IPS-15b (cell line): ENCODE measurements around the gene DNAJC1.
"Not testable (repeated sequence)": the region's sequence is repeated elsewhere in the genome, so short reads cannot be mapped to it uniquely, and the experiment has no call there.

Source experiments
- H3K27me3 ChIP-seq: one replicate; pipeline ENCODE4 v1.6.1; 2013; ENCODE audit warnings: low read length; ENCODE audit not compliant: control insufficient read depth, insufficient read depth
- H3K36me3 ChIP-seq: one replicate; pipeline ENCODE4 v1.6.1; 2013; ENCODE audit warnings: low read length; ENCODE audit not compliant: control insufficient read depth, insufficient read depth
- H3K4me1 ChIP-seq: one replicate; pipeline ENCODE4 v1.6.1; 2013; ENCODE audit warnings: mild to moderate bottlenecking, low read length; ENCODE audit not compliant: control insufficient read depth, insufficient read depth
- H3K4me3 ChIP-seq: one replicate; pipeline ENCODE4 v1.5.1; 2013; ENCODE audit warnings: low read depth, low read length
- H3K9ac ChIP-seq: one replicate; pipeline ENCODE4 v1.6.1; 2013; ENCODE audit warnings: low read depth, mild to moderate bottlenecking, low read length
- H3K9me3 ChIP-seq: one replicate; pipeline ENCODE4 v1.6.1; 2013; ENCODE audit warnings: mild to moderate bottlenecking, low read length; ENCODE audit not compliant: control insufficient read depth, insufficient read depth

The DNAJC1 gene

DNA sequence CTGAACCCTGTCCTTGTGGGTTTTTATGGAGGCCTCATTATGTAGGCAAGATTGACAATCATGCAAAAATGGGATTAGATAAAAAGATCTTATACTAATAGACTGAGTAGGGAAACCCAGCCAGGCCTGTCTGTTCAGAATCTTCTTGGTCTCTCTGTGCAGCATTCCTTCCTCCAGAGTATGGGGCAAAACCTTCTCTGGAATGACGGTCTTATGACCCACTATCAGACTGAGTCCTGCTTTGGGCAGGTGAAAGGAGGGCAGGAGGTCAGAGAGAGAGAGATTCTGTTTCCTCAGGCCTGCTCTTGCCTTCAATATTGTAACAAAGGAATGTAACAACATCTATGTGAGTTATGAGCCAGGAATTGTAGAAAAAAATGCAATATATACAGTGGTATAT, 182.6 kb downstream of the DNAJC1 start:
- H3K9me3 ChIP-seq, result peaks cover 3% of the 10 kb centered on the region
- H3K9ac ChIP-seq, result no peak overlapping the region
- no peaks in the 10 kb centered on the region for H3K27me3 ChIP-seq
- H3K4me1 ChIP-seq, result peaks cover 3% of the 10 kb centered on the region
- H3K4me3 ChIP-seq, result no peak overlapping the region
- H3K36me3 ChIP-seq, result no peaks in the 10 kb centered on the region

- not testable (repeated sequence) for H3K4me1 ChIP-seq, H3K27me3 ChIP-seq, H3K9me3 ChIP-seq, H3K4me3 ChIP-seq, H3K9ac ChIP-seq, H3K36me3 ChIP-seq
These were observed 185.1 kb downstream of the DNAJC1 start for GRCh38 chr10:21818416-21818815.

- H3K4me3 ChIP-seq, result no peak overlapping the region
- no peaks in the 10 kb centered on the region for H3K27me3 ChIP-seq
- H3K4me1 ChIP-seq, result peaks cover 3% of the 10 kb centered on the region
- no peak overlapping the region for H3K9ac ChIP-seq
- H3K9me3 ChIP-seq, result no peaks in the 10 kb centered on the region
- H3K36me3 ChIP-seq, result no peaks in the 10 kb centered on the region
These were observed 188.7 kb downstream of the DNAJC1 start for GRCh38 chr10:21814866-21815265.

DNA sequence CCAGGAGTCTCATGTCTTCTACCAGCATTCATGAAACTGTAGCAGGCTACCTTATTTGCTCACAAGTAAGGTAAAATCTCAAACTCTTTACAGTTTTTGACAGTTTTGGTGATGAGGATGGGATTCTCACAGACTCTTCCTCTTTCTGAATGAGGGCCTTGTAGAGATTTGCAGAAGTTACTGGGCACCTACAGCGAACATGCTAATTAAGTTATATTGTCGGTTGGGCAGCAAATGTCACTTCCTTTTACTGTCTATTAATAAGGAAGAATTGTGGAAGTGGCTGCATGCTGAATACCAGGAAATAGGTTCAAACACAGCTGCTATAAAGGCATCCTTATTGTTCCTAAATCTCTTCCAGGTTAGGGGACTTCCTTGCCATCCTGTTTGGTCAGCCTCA, 189.6 kb downstream of the DNAJC1 start:
- H3K4me1 ChIP-seq, result peaks cover 3% of the 10 kb centered on the region
- no peaks in the 10 kb centered on the region for H3K36me3 ChIP-seq
- H3K4me3 ChIP-seq, result no peak overlapping the region
- H3K9ac ChIP-seq, result no peak overlapping the region
- no peaks in the 10 kb centered on the region for H3K27me3 ChIP-seq
- no peaks in the 10 kb centered on the region for H3K9me3 ChIP-seq

DNA sequence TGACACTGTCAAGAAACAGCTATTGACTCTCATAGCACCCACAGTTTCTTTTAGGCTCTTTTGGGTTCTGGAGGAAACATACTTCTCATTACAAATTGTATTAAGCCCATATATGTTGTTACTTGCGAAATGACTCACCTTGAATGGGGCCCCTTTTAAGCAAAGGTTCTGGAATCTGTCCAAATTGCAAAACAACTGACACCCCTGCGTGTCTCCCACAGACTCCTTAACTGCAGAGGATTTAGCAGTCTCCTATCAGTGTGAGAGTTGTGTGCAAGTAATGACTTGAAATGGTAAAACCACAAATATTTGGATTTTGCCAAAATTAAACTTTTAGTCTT, 192.3 kb downstream of the DNAJC1 start:
- H3K4me3 ChIP-seq, result no peak overlapping the region
- H3K9ac ChIP-seq, result no peak overlapping the region
- H3K36me3 ChIP-seq, result no peaks in the 10 kb centered on the region
- no peaks in the 10 kb centered on the region for H3K27me3 ChIP-seq
- no peaks in the 10 kb centered on the region for H3K9me3 ChIP-seq
- peaks cover 23% of the 10 kb centered on the region for H3K4me1 ChIP-seq

DNA sequence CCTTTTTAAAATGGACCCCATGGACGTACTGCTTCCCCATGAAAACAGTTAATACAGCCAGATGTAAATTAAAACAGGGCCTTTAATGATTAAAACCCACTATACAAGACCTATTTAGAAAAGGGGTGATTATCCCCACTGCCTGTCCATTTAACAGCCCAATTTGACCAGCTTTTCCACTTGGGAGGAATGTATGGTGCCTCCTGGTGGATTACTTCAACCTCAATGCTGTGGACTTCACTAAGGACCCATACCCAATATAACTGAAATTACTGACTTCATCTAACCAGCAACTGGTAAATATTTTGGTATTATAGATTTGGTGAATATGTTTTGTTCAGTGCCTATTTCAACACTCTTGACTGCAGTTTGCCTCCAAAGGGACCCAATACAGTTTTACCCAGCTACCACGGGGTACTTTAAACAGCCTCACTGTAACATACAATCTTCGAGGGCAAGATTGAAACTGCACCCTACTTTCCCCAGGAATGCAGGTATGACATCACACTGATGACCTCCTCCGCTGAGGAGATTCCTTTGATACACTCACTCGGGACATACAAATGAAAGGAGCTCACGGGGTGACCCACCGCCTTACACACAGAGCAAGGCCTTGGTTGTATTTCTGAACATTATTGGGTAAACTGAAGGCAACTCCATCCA, 192.8 kb downstream of the DNAJC1 start:
- no peak overlapping the region for H3K4me3 ChIP-seq
- no peak overlapping the region for H3K9ac ChIP-seq
- H3K4me1 ChIP-seq, result peaks cover 25% of the 10 kb centered on the region
- H3K9me3 ChIP-seq, result no peaks in the 10 kb centered on the region
- H3K27me3 ChIP-seq, result no peaks in the 10 kb centered on the region
- H3K36me3 ChIP-seq, result no peaks in the 10 kb centered on the region

- H3K4me1 ChIP-seq, result peaks cover 29% of the 10 kb centered on the region
- no peaks in the 10 kb centered on the region for H3K36me3 ChIP-seq
- no peaks in the 10 kb centered on the region for H3K27me3 ChIP-seq
- no peaks in the 10 kb centered on the region for H3K9me3 ChIP-seq
- no peak overlapping the region for H3K9ac ChIP-seq
- H3K4me3 ChIP-seq, result no peak overlapping the region
These were observed 195.0 kb downstream of the DNAJC1 start for GRCh38 chr10:21808550-21808949.

DNA sequence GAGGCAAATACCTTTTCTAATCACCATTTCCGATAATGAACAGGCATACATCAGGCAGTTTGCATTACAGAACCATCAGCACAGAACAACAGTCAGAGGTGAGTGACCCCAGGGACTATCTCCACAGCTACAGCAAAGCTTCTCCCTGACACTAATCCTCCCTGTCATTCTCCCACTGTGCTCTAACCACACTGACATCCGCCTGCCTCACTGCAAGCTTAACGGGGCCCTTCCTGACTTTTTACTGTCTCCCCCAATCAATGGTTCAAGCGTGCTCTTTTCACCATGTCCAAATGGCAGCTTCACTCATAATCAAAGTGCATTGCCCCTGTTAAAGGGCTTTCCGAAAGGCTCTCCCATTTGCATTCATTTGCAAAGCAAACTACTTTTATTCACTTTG, 196.3 kb downstream of the DNAJC1 start:
- no peak overlapping the region for H3K4me3 ChIP-seq
- peaks cover 32% of the 10 kb centered on the region for H3K4me1 ChIP-seq
- no peak overlapping the region for H3K9ac ChIP-seq
- no peaks in the 10 kb centered on the region for H3K36me3 ChIP-seq
- H3K9me3 ChIP-seq, result no peaks in the 10 kb centered on the region
- no peaks in the 10 kb centered on the region for H3K27me3 ChIP-seq

- Histone ChIP-seq H3K36me3 (no peaks in the 10 kb centered on the region), H3K9me3 (no peaks in the 10 kb centered on the region), H3K4me1 (peaks cover 29% of the 10 kb centered on the region), H3K27me3 (no peaks in the 10 kb centered on the region), H3K9ac (no peak overlapping the region), H3K4me3 (no peak overlapping the region)
These were observed 200.2 kb downstream of the DNAJC1 start for GRCh38 chr10:21803374-21803773.

DNA sequence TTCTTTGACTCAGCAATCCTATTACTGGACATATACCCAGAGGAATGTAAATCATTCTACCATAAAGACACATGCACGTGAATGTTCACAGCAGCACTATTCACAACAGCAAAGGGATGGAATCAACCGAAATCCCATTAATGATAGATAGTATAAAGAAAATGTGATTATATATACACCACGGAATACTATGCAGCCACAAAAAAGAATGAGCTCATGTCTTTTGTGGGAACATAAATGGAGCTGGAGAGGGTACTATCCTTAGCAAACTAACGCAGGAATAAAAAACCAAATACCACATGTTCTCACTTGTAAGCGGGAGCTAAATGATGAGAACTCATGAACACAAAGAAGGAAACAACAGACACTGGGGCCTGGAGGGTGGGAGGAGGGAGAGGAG, 201.9 kb downstream of the DNAJC1 start:
- no peaks in the 10 kb centered on the region for H3K36me3 ChIP-seq
- no peaks in the 10 kb centered on the region for H3K9me3 ChIP-seq
- no peaks in the 10 kb centered on the region for H3K27me3 ChIP-seq
- H3K4me1 ChIP-seq, result peaks cover 14% of the 10 kb centered on the region
- H3K4me3 ChIP-seq, result no peak overlapping the region
- no peak overlapping the region for H3K9ac ChIP-seq

GRCh38 chr10:21797984-21798765, 205.4 kb downstream of the DNAJC1 start:
- Histone ChIP-seq H3K4me3 (no peak overlapping the region), H3K36me3 (no peaks in the 10 kb centered on the region), H3K9ac (no peak overlapping the region), H3K27me3 (no peaks in the 10 kb centered on the region), H3K4me1 (peaks cover 4% of the 10 kb centered on the region), H3K9me3 (no peaks in the 10 kb centered on the region)

- Histone ChIP-seq H3K27me3 (no peaks in the 10 kb centered on the region), H3K36me3 (no peaks in the 10 kb centered on the region), H3K9me3 (no peaks in the 10 kb centered on the region), H3K9ac (no peak overlapping the region), H3K4me3 (no peak overlapping the region), H3K4me1 (no peaks in the 10 kb centered on the region)
These were observed 206.0 kb downstream of the DNAJC1 start for GRCh38 chr10:21797533-21797932.
